Activated CD8-positive, alpha-beta T cell treated with anti-CD3 and anti-CD28 coated beads for 36 hours (primary cell): ENCODE data around the gene SLC35C1. TPM values are rescaled to one million over a fixed set of nuclear protein-coding genes. Genes with fewer than 3 reads are reported as not detected.

ENCODE experiments used
- ATAC-seq: fragments of 200-7000 bp; cut with Tn5 transposase; one replicate; pipeline ENCODE4 v1.10.0; 2021; ENCODE audit warnings: mild to moderate bottlenecking, moderate library complexity
- CTCF ChIA-PET: fragments of 350-600 bp; sonication (Branson Sonifier 250); formaldehyde crosslinking; loops from one replicate; lab custom pipeline; 2021; ENCODE audit warnings: antibody characterized with exemption; lab: Charles Lee
- POLR2A ChIA-PET: fragments of 350-600 bp; sonication (Branson Sonifier 250); formaldehyde crosslinking; loops from one replicate; lab custom pipeline; 2021; ENCODE audit warnings: antibody characterized with exemption; lab: Charles Lee
- DNase-seq: peaks from one replicate; pipeline ENCODE4 v3.0.0-alpha.2; 2020
- H3K27ac Mint-ChIP-seq: one replicate; pipeline ENCODE4 v1.8.0; 2021; ENCODE audit warnings: mild to moderate bottlenecking, mixed read lengths
- H3K27me3 Mint-ChIP-seq: one replicate; pipeline ENCODE4 v1.8.0; 2021; ENCODE audit warnings: mixed read lengths
- H3K36me3 Mint-ChIP-seq: one replicate; pipeline ENCODE4 v1.8.0; 2021; ENCODE audit warnings: low read depth, mixed read lengths
- H3K4me1 Mint-ChIP-seq: one replicate; pipeline ENCODE4 v1.8.0; 2021; ENCODE audit warnings: low read depth, mixed read lengths
- H3K4me3 Mint-ChIP-seq: one replicate; pipeline ENCODE4 v1.8.0; 2021; ENCODE audit warnings: mild to moderate bottlenecking, moderate library complexity, mixed read lengths
- H3K9me3 Mint-ChIP-seq: one replicate; pipeline ENCODE4 v1.8.0; 2021; ENCODE audit warnings: mixed read lengths
- intact Hi-C: fragments of 100-400 bp; cut with micrococcal nuclease; formaldehyde crosslinking; loops from one replicate; pipeline ENCODE4 v1.10.0; 2022
- total RNA-seq, 2 experiments: library from RNA; stranded (reverse); gene quantifications; one replicate each; pipeline ENCODE4 v1.2.3, GENCODE V29; 2021
- TF ChIP-seq, protein P1 (sequence below): fragments of 200-600 bp; IDR thresholded peaks from one replicate; pipeline ENCODE4 v1.8.0; 2022; ENCODE audit warnings: antibody characterized with exemption, mild to moderate bottlenecking

SLC35C1 gene
- total RNA-seq, 2 experiments from 2014 or later = 9.3 to 9.4 TPM

DNA sequence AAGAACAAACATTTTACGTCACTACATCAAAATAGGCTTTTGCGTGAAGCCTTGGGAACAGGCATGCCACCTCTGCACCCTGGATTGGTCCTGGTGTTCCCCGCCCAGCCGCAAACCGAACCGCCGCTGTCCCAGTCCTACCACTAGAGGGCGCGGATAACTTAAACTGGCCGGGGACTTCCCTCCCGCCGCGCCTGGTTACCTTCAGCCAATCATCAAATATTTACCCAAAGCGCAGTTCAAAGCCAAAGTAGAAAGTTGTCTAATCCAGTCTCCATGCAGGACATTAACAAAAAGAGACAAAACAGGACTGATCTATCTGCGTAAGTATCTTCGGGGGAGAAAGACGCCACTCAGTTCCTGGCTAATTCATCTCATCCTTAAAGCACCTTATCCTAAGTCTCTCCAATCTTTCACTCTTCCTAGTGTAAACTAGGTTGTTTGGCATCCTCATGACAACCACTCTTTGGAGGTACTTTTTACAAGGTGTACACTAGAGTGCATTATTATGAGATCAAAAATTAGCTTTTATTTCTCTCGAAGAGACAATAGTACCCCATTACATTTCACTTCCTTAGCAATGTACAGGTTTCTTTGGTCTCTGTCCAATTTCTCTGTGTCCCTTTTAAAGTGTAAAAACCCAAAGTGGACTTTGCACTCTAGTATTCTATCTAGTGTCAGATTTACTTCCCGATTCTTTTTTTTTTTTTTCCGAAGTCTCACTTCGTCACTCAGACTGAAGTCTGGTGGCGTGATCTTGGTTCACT, 38.4 kb downstream of the SLC35C1 start:
- H3K36me3 Mint-ChIP-seq = no peaks in the 10 kb centered on the region
- H3K4me1 Mint-ChIP-seq = peaks cover 16% of the 10 kb centered on the region
- TF ChIP-seq, protein P1, sequence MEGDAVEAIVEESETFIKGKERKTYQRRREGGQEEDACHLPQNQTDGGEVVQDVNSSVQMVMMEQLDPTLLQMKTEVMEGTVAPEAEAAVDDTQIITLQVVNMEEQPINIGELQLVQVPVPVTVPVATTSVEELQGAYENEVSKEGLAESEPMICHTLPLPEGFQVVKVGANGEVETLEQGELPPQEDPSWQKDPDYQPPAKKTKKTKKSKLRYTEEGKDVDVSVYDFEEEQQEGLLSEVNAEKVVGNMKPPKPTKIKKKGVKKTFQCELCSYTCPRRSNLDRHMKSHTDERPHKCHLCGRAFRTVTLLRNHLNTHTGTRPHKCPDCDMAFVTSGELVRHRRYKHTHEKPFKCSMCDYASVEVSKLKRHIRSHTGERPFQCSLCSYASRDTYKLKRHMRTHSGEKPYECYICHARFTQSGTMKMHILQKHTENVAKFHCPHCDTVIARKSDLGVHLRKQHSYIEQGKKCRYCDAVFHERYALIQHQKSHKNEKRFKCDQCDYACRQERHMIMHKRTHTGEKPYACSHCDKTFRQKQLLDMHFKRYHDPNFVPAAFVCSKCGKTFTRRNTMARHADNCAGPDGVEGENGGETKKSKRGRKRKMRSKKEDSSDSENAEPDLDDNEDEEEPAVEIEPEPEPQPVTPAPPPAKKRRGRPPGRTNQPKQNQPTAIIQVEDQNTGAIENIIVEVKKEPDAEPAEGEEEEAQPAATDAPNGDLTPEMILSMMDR = peak; percentile 89
- DNase-seq = peak; percentile 95
- ATAC-seq = peak; percentile 25
- H3K27me3 Mint-ChIP-seq = no peaks in the 10 kb centered on the region
- CTCF ChIA-PET = interaction anchor here (0.7 to 6.1 kb wide), 24 partner anchors 8 to 396 kb away, joined by 3 to 31 read pairs (median 4); partner anchors contain the start of genes PEX16 and SLC35C1
- peak overlapping the region; percentile 29 for H3K4me3 Mint-ChIP-seq
- POLR2A ChIA-PET = interaction anchor here (1.0 to 1.2 kb wide), 2 partner anchors 13 to 40 kb away, joined by 3 to 4 read pairs; no protein-coding TSS in a partner anchor
- intact Hi-C loops = no loop called here
- peak overlapping the region; percentile 53 for H3K27ac Mint-ChIP-seq
- H3K9me3 Mint-ChIP-seq = no peaks in the 10 kb centered on the region

DNA sequence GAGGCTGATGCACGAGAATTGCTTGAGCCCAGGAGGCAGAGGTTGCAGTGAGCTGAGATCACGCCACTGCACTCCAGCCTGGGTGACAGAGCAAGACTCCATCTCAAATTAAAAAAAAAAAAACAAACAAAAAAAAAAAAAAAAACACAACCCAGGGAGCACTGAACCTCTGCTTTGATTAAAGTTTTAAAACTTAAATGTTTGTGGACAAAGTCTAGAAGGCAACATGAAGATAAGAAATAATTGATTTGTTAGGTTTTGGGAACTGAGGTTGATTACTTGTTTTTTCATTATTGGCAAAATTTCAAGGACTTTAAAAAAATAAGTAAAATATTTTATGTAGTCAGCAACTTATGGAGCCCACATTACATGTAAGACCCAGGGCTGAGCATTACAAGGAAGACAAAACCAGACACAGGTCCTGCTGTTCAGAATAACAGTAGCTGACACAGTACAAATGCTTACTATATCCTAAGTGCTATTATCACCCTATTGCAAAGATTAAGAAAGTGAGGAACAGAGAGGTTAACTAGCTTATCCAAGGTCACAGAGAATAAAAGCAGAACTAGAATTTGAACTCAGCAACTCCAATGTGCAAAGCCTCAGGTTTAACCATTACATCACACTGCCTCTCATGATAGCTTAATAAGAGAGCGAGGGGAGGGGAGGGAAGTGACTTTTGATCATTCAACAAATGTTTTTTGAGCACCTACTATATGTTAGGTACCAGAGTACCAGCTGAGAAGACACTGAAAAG, 40.1 kb downstream of the SLC35C1 start:
- CTCF ChIA-PET = interaction anchor here (1.2 to 6.1 kb wide), 3 partner anchors 28 to 120 kb away, joined by 3 to 31 read pairs (median 7); no protein-coding TSS in a partner anchor
- DNase-seq = no peak
- TF ChIP-seq, protein P1 = no peak
- Mint-ChIP-seq H3K4me1 (peaks cover 29% of the 10 kb centered on the region), H3K27me3 (no peaks in the 10 kb centered on the region), H3K9me3 (no peaks in the 10 kb centered on the region), H3K27ac (no peak overlapping the region), H3K4me3 (no peak overlapping the region), H3K36me3 (no peaks in the 10 kb centered on the region)
- no peak for ATAC-seq
- POLR2A ChIA-PET = interaction anchor here (1.1 to 2.1 kb wide), 2 partner anchors 33 to 72 kb away, joined by 3 to 5 read pairs; partner anchors contain the start of gene PEX16
- intact Hi-C loops = no loop called here

DNA sequence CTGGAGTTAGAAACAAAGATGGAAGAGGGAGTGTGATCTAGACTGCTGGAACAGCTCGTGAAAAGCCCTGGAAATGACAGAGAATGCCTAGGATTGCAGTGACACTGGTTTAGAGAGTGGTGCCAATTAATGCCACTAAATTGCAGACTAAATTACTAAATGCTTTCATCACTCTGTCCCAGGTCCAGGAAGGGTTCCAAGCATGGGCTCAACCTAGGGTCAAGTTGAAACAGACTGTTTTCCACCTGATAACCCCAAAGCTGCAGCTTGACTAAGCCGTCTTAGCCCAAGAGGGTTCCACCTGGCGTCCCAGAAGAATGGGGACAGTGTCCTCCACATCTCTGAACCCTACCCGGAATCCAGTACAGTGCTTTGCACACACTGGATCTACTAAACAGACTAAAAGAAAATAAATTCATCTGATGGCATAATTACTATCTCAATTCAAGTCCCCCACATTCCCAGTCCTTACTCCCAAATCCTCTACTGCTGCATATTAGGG, 41.3 kb downstream of the SLC35C1 start:
- Mint-ChIP-seq H3K9me3 (no peaks in the 10 kb centered on the region), H3K27me3 (no peaks in the 10 kb centered on the region), H3K27ac (no peak overlapping the region), H3K4me3 (peak overlapping the region; percentile 79), H3K4me1 (peaks cover 41% of the 10 kb centered on the region), H3K36me3 (no peaks in the 10 kb centered on the region)
- CTCF ChIA-PET = interaction anchor here (0.8 to 6.1 kb wide), 6 partner anchors 12 to 160 kb away, joined by 3 to 31 read pairs (median 4); partner anchors contain the start of gene SLC35C1
- POLR2A ChIA-PET = interaction anchor here (0.9 to 2.1 kb wide), 3 partner anchors 11 to 41 kb away, joined by 3 to 7 read pairs (median 5); partner anchors contain the start of gene SLC35C1
- DNase-seq (no peak), ATAC-seq (no peak)
- TF ChIP-seq, protein P1 = no peak
- intact Hi-C loops = loop anchor here (2.0 kb wide), 1 partner anchor 73 kb away; no protein-coding TSS in a partner anchor

DNA sequence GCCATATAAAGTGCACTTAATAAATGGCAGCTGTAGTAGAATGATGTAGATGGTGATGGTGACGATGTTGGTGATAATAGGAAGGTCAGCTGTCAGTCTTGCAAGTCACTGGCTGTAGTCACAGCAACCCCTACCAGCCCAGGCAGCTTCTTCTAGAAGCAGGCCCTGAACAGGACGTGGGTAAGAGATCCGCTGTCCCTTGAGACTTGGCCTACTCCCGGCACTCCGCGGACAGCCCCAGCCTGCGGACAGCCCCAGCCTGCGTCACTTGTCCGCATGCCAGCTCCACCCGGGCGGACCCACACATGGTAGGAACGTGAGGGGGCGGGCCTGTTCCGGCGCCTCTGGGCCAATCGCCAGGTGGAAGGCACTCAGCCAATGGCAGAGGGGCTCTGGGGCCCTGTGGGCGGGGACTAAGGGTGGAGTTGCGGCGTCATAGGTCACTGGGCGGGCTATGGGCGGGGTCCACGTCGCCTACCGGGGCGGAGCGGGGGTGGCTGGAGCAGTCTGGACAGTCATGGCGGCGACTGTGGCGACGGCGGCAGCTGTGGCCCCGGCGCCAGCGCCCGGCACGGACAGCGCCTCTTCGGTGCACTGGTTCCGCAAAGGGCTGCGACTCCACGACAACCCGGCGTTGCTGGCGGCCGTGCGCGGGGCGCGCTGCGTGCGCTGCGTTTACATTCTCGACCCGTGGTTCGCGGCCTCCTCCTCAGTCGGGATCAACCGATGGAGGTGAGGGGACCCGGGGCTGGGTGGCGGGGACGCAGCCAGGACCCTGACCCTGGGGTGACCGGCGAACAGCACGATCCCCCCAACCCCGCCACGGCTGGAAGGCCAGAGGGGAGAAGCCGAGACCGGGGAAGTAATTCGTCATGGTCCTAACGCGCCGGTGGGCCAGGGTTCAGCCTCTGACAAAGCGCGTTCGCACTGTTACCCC, 42.3 kb downstream of the SLC35C1 start, which contains the start of gene CRY2:
Gene CRY2, plus strand, starts transcription at position 502 of the 937 bp plus-strand sequence. Its CDS starts 16 bp downstream, at position 518.
- H3K27me3 Mint-ChIP-seq = no peaks in the 10 kb centered on the region
- TF ChIP-seq, protein P1 = no peak
- POLR2A ChIA-PET = interaction anchor here (0.8 to 2.1 kb wide), 5 partner anchors 10 to 368 kb away, joined by 3 to 7 read pairs (median 4); partner anchors contain the start of gene SLC35C1
- peak within 1 kb of the TSS; percentile 79 for H3K4me3 Mint-ChIP-seq
- DNase-seq (peak; percentile 99), ATAC-seq (peak; percentile 92)
- H3K4me1 Mint-ChIP-seq = peaks cover 48% of the 10 kb centered on the region
- CTCF ChIA-PET = interaction anchor here (0.8 to 6.1 kb wide), 4 partner anchors 25 to 117 kb away, joined by 3 to 31 read pairs (median 5); partner anchors contain the start of gene SLC35C1
- H3K36me3 Mint-ChIP-seq = no peaks in the 10 kb centered on the region
- intact Hi-C loops = loop anchor here (2.0 kb wide), 1 partner anchor 72 kb away; no protein-coding TSS in a partner anchor
- no peaks in the 10 kb centered on the region for H3K9me3 Mint-ChIP-seq
- H3K27ac Mint-ChIP-seq = peak within 1 kb of the TSS; percentile 85
